Measurements from ENCODE around the gene OMG. TPM values are rescaled to one million over a fixed set of nuclear protein-coding genes. Genes with fewer than 3 reads are reported as not detected.
A peak's percentile ranks its signal among the peaks of the same experiment; 100 is the strongest.
"Not testable (repeated sequence)": the region's sequence is repeated elsewhere in the genome, so short reads cannot be mapped to it uniquely, and the experiment has no call there.

OMG gene
- total RNA-seq, 4 donors from 2014 or later: 0.76 TPM; not detected in 3

GRCh38 chr17:31313982-31314781, 17.1 kb upstream of the OMG start, which contains the start of gene EVI2B:
Gene EVI2B, minus strand, starts transcription at chr17:31314054. Its CDS starts 8,445 bp downstream, at chr17:31305609.
- Histone ChIP-seq H3K4me3 (peak within 1 kb of the TSS; percentile 5 to 53 (median 32)), H3K27ac (peak within 1 kb of the TSS; percentile 21 to 79 (median 60)), H3K36me3 (no peaks in the 10 kb centered on the region), H3K9me3 (no peaks in the 10 kb centered on the region), H3K27me3 (no peaks in the 10 kb centered on the region), H3K4me1 (peaks cover 0 to 13% (median 0%) of the 10 kb centered on the region in 3 donors)
- TF ChIP-seq POLR2A (IDR thresholded peaks at IDR 0.05) (peak in 1 of 4 donors; percentile 52), CTCF (IDR thresholded peaks at IDR 0.05) (no peak)
- no peak for DNase-seq
- intact Hi-C loops (cut with DNase I): no loop called here
- 20 to 28% methylated on average over 3 of the region's 3 CpGs for WGBS, 2 donors

GRCh38 chr17:31312223-31312622, 15.2 kb upstream of the OMG start:
- 58 to 68% methylated on average over 5 to 7 of the region's 7 CpGs for WGBS, 2 donors
- H3K27ac ChIP-seq: peak overlapping the region in 3 of 4 donors; percentile 18 to 73 (median 52)
- H3K9me3 ChIP-seq; DNase-seq; H3K27me3 ChIP-seq; H3K36me3 ChIP-seq; H3K4me1 ChIP-seq; intact Hi-C loops (cut with DNase I): not testable (repeated sequence)
- H3K4me3 ChIP-seq: peak overlapping the region in 3 of 4 donors; percentile 7 to 53 (median 36)

- peak overlapping the region in 3 of 4 donors; percentile 18 to 73 (median 52) for H3K27ac ChIP-seq
- H3K27me3 ChIP-seq: no peaks in the 10 kb centered on the region
- intact Hi-C loops (cut with DNase I): no loop called here
These were observed 14.5 kb upstream of the OMG start for GRCh38 chr17:31311526-31311925.

GRCh38 chr17:31310886-31311285, 13.8 kb upstream of the OMG start:
- no peaks in the 10 kb centered on the region for H3K9me3 ChIP-seq
- H3K27me3 ChIP-seq: no peaks in the 10 kb centered on the region
- H3K4me1 ChIP-seq: peaks cover 0 to 7% (median 0%) of the 10 kb centered on the region in 3 donors
- TF ChIP-seq CTCF (IDR thresholded peaks at IDR 0.05) (no peak), POLR2A (IDR thresholded peaks at IDR 0.05) (peak in 1 of 4 donors; percentile 26)
- 54 to 84% methylated on average over 5 to 7 of the region's 7 CpGs for WGBS, 2 donors
- intact Hi-C loops (cut with DNase I): no loop called here
- H3K36me3 ChIP-seq: peaks cover 0 to 5% (median 0%) of the 10 kb centered on the region in 3 donors
- H3K27ac ChIP-seq: peak overlapping the region in 3 of 4 donors; percentile 52 to 73 (median 53)
- peak overlapping the region in 2 of 4 donors; percentile 36 to 53 for H3K4me3 ChIP-seq
- DNase-seq: no peak

More at GRCh38 chr17:31311526-31311925, 14.5 kb upstream of the OMG start:
- peaks cover 0 to 5% (median 0%) of the 10 kb centered on the region in 3 donors for H3K36me3 ChIP-seq
- no peak for TF ChIP-seq POLR2A (IDR thresholded peaks at IDR 0.05)
- TF ChIP-seq CTCF (IDR thresholded peaks at IDR 0.05): no peak
- no peak for DNase-seq
- H3K4me3 ChIP-seq: peak overlapping the region in 3 of 4 donors; percentile 7 to 53 (median 36)
- WGBS, 2 donors: 70 to 78% methylated on average over 3 of the region's 3 CpGs
- no peaks in the 10 kb centered on the region for H3K9me3 ChIP-seq
- peaks cover 0 to 7% (median 0%) of the 10 kb centered on the region in 3 donors for H3K4me1 ChIP-seq

- no peak for TF ChIP-seq CTCF (IDR thresholded peaks at IDR 0.05)
- no peak for TF ChIP-seq POLR2A (IDR thresholded peaks at IDR 0.05)
- 54 to 63% methylated on average over 2 of the region's 2 CpGs for WGBS, 2 donors
- H3K27ac ChIP-seq: peak overlapping the region in 3 of 4 donors; percentile 52 to 73 (median 54)
- H3K4me3 ChIP-seq: peak overlapping the region in 3 of 4 donors; percentile 8 to 44 (median 36)
- peaks cover 0 to 5% (median 0%) of the 10 kb centered on the region in 3 donors for H3K36me3 ChIP-seq
- peaks cover 0 to 7% (median 0%) of the 10 kb centered on the region in 3 donors for H3K4me1 ChIP-seq
- DNase-seq: no peak
- intact Hi-C loops (cut with DNase I): no loop called here
- H3K9me3 ChIP-seq: no peaks in the 10 kb centered on the region
- H3K27me3 ChIP-seq: no peaks in the 10 kb centered on the region
These were observed 13.2 kb upstream of the OMG start for GRCh38 chr17:31310260-31310659.

Measured in esophagus squamous epithelium (tissue), 5 donors.